Measurements from ENCODE around the gene DMD.

DMD gene

GRCh38 chrX:31670245-31670644 lies 1541.1 kb downstream of the DMD start:
- TF ChIP-seq, protein P1, sequence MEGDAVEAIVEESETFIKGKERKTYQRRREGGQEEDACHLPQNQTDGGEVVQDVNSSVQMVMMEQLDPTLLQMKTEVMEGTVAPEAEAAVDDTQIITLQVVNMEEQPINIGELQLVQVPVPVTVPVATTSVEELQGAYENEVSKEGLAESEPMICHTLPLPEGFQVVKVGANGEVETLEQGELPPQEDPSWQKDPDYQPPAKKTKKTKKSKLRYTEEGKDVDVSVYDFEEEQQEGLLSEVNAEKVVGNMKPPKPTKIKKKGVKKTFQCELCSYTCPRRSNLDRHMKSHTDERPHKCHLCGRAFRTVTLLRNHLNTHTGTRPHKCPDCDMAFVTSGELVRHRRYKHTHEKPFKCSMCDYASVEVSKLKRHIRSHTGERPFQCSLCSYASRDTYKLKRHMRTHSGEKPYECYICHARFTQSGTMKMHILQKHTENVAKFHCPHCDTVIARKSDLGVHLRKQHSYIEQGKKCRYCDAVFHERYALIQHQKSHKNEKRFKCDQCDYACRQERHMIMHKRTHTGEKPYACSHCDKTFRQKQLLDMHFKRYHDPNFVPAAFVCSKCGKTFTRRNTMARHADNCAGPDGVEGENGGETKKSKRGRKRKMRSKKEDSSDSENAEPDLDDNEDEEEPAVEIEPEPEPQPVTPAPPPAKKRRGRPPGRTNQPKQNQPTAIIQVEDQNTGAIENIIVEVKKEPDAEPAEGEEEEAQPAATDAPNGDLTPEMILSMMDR (IDR thresholded peaks at IDR 0.05; ENCODE audit: low read depth, low read length) = no peak
- H3K4me3 ChIP-seq (ENCODE audit: low read depth, low read length) = no peak overlapping the region
- H3K9me3 ChIP-seq = no peaks in the 10 kb centered on the region
- H3K27me3 ChIP-seq = no peaks in the 10 kb centered on the region
- H3K36me3 ChIP-seq = no peaks in the 10 kb centered on the region
- no peak for DNase-seq
- H3K4me1 ChIP-seq = no peaks in the 10 kb centered on the region

- Histone ChIP-seq H3K36me3 (no peaks in the 10 kb centered on the region), H3K4me1 (no peaks in the 10 kb centered on the region), H3K4me3 (ENCODE audit: low read depth, low read length) (no peak overlapping the region), H3K27me3 (no peaks in the 10 kb centered on the region), H3K9me3 (no peaks in the 10 kb centered on the region)
- no peak for DNase-seq
- TF ChIP-seq, protein P1 (IDR thresholded peaks at IDR 0.05; ENCODE audit: low read depth, low read length) = no peak
Observed at GRCh38 chrX:31665454-31665853, 1545.9 kb downstream of the DMD start.

DNA sequence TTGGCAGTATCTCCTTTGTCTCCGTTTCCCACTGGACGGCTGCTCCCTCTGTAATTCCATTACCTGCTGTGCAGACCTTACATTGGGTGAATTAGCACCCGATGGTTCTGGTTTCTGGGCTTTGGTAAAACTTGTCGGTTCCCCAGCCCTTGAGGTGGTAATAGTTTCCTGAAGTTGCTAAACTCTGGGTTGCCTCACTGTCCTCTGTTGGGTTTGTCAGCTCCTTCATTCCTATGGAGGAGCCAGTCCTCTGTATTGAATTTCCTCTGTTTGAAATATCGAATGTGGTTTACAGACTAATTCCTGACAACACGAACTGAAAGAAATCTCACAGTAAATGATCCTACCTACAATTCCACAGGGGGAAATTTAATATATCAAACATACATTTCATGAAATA lies 1548.2 kb downstream of the DMD start:
- no peak for DNase-seq
- TF ChIP-seq, protein P1 (IDR thresholded peaks at IDR 0.05; ENCODE audit: low read depth, low read length) = no peak
- Histone ChIP-seq H3K27me3 (no peaks in the 10 kb centered on the region), H3K4me1 (no peaks in the 10 kb centered on the region), H3K9me3 (no peaks in the 10 kb centered on the region), H3K36me3 (no peaks in the 10 kb centered on the region), H3K4me3 (ENCODE audit: low read depth, low read length) (no peak overlapping the region)

- Histone ChIP-seq H3K9me3 (no peaks in the 10 kb centered on the region), H3K27me3 (no peaks in the 10 kb centered on the region), H3K36me3 (no peaks in the 10 kb centered on the region), H3K4me3 (ENCODE audit: low read depth, low read length) (no peak overlapping the region), H3K4me1 (no peaks in the 10 kb centered on the region)
- TF ChIP-seq, protein P1 (IDR thresholded peaks at IDR 0.05; ENCODE audit: low read depth, low read length) = no peak
- DNase-seq = no peak
Observed at GRCh38 chrX:31661280-31661810, 1550.0 kb downstream of the DMD start.

DNA sequence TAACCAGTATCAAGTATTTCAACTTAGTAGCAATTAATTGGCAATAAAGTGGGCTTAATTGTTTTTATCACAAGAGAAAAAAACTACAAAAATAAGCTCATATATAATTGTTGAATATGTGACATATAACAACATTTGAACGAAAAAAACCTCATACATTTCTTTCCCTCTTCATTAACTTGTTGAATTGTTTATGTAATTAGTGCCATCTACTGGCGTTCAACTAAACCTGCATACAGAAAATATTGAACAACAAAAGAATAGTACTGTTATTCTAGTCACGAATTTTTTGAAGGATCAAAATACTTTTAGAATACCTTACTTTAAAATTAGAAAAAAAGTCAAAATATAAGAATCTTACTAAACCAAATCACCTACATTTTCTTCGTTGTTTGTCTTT lies 1553.0 kb downstream of the DMD start:
- TF ChIP-seq, protein P1 (IDR thresholded peaks at IDR 0.05; ENCODE audit: low read depth, low read length) = peak; percentile 43
- Histone ChIP-seq H3K27me3 (no peaks in the 10 kb centered on the region), H3K4me1 (no peaks in the 10 kb centered on the region), H3K36me3 (no peaks in the 10 kb centered on the region), H3K9me3 (no peaks in the 10 kb centered on the region), H3K4me3 (ENCODE audit: low read depth, low read length) (no peak overlapping the region)
- DNase-seq = no peak

- no peaks in the 10 kb centered on the region for H3K36me3 ChIP-seq
- no peaks in the 10 kb centered on the region for H3K27me3 ChIP-seq
- H3K9me3 ChIP-seq = no peaks in the 10 kb centered on the region
- TF ChIP-seq, protein P1 (IDR thresholded peaks at IDR 0.05; ENCODE audit: low read depth, low read length) = no peak
- H3K4me1 ChIP-seq = no peaks in the 10 kb centered on the region
- no peak overlapping the region for H3K4me3 ChIP-seq (ENCODE audit: low read depth, low read length)
- no peak for DNase-seq
Observed at GRCh38 chrX:31656013-31656412, 1555.3 kb downstream of the DMD start.

All from BE2C (cell line).